H9 (cell line): ENCODE measurements around the gene NOP53. TPM values are rescaled to one million over a fixed set of nuclear protein-coding genes. Genes with fewer than 3 reads are reported as not detected.

Source experiments
- DNase-seq: peaks from one replicate; pipeline ENCODE4 v3.0.0-alpha.2; 2017
- H2AFZ ChIP-seq: one replicate; pipeline ENCODE4 v1.6.1; 2013; ENCODE audit warnings: mild to moderate bottlenecking, low read length, control low read depth, moderate library complexity
- H2AK5ac ChIP-seq: 2 replicates; pipeline ENCODE4 v1.6.1; 2013; ENCODE audit warnings: low read length, control low read depth, mixed read lengths; ENCODE audit not compliant: insufficient read length
- H2BK120ac ChIP-seq: one replicate; pipeline ENCODE4 v1.6.1; 2013; ENCODE audit warnings: low read depth, mild to moderate bottlenecking, low read length, control low read depth, inconsistent platforms; ENCODE audit not compliant: poor library complexity, severe bottlenecking
- H2BK12ac ChIP-seq: 2 replicates; pipeline ENCODE4 v1.6.1; 2013; ENCODE audit warnings: low read length, control low read depth, mixed read lengths, low read depth; ENCODE audit not compliant: insufficient read length
- H2BK15ac ChIP-seq: 2 replicates; pipeline ENCODE4 v1.6.1; 2013; ENCODE audit warnings: low read depth, low read length, control low read depth
- H2BK20ac ChIP-seq: one replicate; pipeline ENCODE4 v1.6.1; 2013; ENCODE audit warnings: low read depth, mild to moderate bottlenecking, low read length, control low read depth, inconsistent platforms; ENCODE audit not compliant: poor library complexity, severe bottlenecking
- H2BK5ac ChIP-seq: 2 replicates; pipeline ENCODE4 v1.6.1; 2013; ENCODE audit warnings: low read length, control low read depth, mixed read lengths; ENCODE audit not compliant: insufficient read length
- H3K14ac ChIP-seq: 2 replicates; pipeline ENCODE4 v1.6.1; 2013; ENCODE audit warnings: low read length, control low read depth; ENCODE audit not compliant: insufficient read depth
- H3K18ac ChIP-seq: 2 replicates; pipeline ENCODE4 v1.6.1; 2013; ENCODE audit warnings: low read depth, mild to moderate bottlenecking, mixed read lengths, low read length, control low read depth; ENCODE audit not compliant: insufficient read length
- H3K23ac ChIP-seq: 2 replicates; pipeline ENCODE4 v1.6.1; 2013; ENCODE audit warnings: low read length, control low read depth, mixed read lengths, low read depth; ENCODE audit not compliant: insufficient read length
- H3K23me2 ChIP-seq: 2 replicates; pipeline ENCODE4 v1.6.1; 2013; ENCODE audit warnings: low read depth, mild to moderate bottlenecking, mixed read lengths, low read length, control low read depth; ENCODE audit not compliant: insufficient read length, poor library complexity, severe bottlenecking
- H3K27ac ChIP-seq: 2 replicates; pipeline ENCODE4 v1.5.1; 2013; ENCODE audit warnings: low read length, control low read depth, mixed read lengths, low read depth; ENCODE audit not compliant: insufficient read length
- H3K27me3 ChIP-seq: 2 replicates; pipeline ENCODE4 v1.6.1; 2013; ENCODE audit warnings: low read length, control low read depth, inconsistent platforms; ENCODE audit not compliant: insufficient read depth
- H3K4ac ChIP-seq: 2 replicates; pipeline ENCODE4 v1.6.1; 2013; ENCODE audit warnings: low read depth, mild to moderate bottlenecking, control low read depth, inconsistent platforms, low read length, moderate library complexity
- H3K4me1 ChIP-seq: 2 replicates; pipeline ENCODE4 v1.6.1; 2013; ENCODE audit warnings: low read length, control low read depth, inconsistent platforms; ENCODE audit not compliant: insufficient read depth
- H3K4me2 ChIP-seq: 2 replicates; pipeline ENCODE4 v1.6.1; 2013; ENCODE audit warnings: low read length, control low read depth, mixed read lengths; ENCODE audit not compliant: insufficient read length, insufficient read depth
- H3K56ac ChIP-seq: 2 replicates; pipeline ENCODE4 v1.6.1; 2013; ENCODE audit warnings: low read depth, mild to moderate bottlenecking, mixed read lengths, low read length, control low read depth; ENCODE audit not compliant: insufficient read length
- H3K79me1 ChIP-seq: 2 replicates; pipeline ENCODE4 v1.6.1; 2013; ENCODE audit warnings: low read depth, mild to moderate bottlenecking, moderate library complexity, low read length, control low read depth, inconsistent platforms; ENCODE audit not compliant: insufficient read depth, poor library complexity, severe bottlenecking
- H3K79me2 ChIP-seq: 2 replicates; pipeline ENCODE4 v1.6.1; 2013; ENCODE audit warnings: low read length, control low read depth, inconsistent platforms; ENCODE audit not compliant: insufficient read depth
- H3K9ac ChIP-seq: 2 replicates; pipeline ENCODE4 v1.6.1; 2013; ENCODE audit warnings: low read length, control low read depth, mixed read lengths; ENCODE audit not compliant: insufficient read length; ENCODE audit errors: extremely low read depth
- H3K9me3 ChIP-seq: one replicate; pipeline ENCODE4 v1.6.1; 2013; ENCODE audit warnings: low read depth, low read length, inconsistent platforms; ENCODE audit not compliant: control insufficient read depth
- H3T11ph ChIP-seq: one replicate; pipeline ENCODE4 v1.6.1; 2013; ENCODE audit warnings: mild to moderate bottlenecking, low read length, control low read depth, inconsistent platforms
- H4K20me1 ChIP-seq: one replicate; pipeline ENCODE4 v1.6.1; 2013; ENCODE audit not compliant: control insufficient read depth, insufficient read length, insufficient read depth
- H4K5ac ChIP-seq: 2 replicates; pipeline ENCODE4 v1.6.1; 2013; ENCODE audit warnings: low read depth, mild to moderate bottlenecking, mixed read lengths, low read length, control low read depth; ENCODE audit not compliant: insufficient read length
- H4K8ac ChIP-seq: replicated peaks from 2 replicates; pipeline ENCODE4 v1.6.1; 2013; ENCODE audit warnings: low read length, control low read depth, mixed read lengths, low read depth; ENCODE audit not compliant: insufficient read length
- H4K91ac ChIP-seq: 2 replicates; pipeline ENCODE4 v1.6.1; 2013; ENCODE audit warnings: low read depth, mild to moderate bottlenecking, moderate library complexity, mixed read lengths, low read length, control low read depth; ENCODE audit not compliant: insufficient read length
- H3K27ac Mint-ChIP-seq, 3 experiments: 2 replicates in 2 of 3; 3 replicates in 1 of 3; pipeline ENCODE4 v1.8.0; 2020 to 2021; ENCODE audit warnings: mixed read lengths in 3 of 3, mild to moderate bottlenecking in 1 of 3, moderate library complexity in 1 of 3
- H3K27me3 Mint-ChIP-seq: 2 replicates; pipeline ENCODE4 v1.8.0; 2021; ENCODE audit warnings: low read depth, mild to moderate bottlenecking, moderate library complexity, mixed read lengths
- H3K36me3 Mint-ChIP-seq, 3 experiments: 2 replicates in 2 of 3; 3 replicates in 1 of 3; pipeline ENCODE4 v1.8.0; 2020 to 2021; ENCODE audit warnings: low read depth in 3 of 3, mixed read lengths in 3 of 3; ENCODE audit not compliant: insufficient read depth in 1 of 3
- H3K4me1 Mint-ChIP-seq, 2 experiments: 2 replicates each; pipeline ENCODE4 v1.8.0; 2020; ENCODE audit warnings: mixed read lengths in 2 of 2
- H3K4me3 Mint-ChIP-seq, 2 experiments: 2 replicates in 1 of 2; 3 replicates in 1 of 2; pipeline ENCODE4 v1.8.0; 2020 to 2021; ENCODE audit warnings: mild to moderate bottlenecking in 2 of 2, mixed read lengths in 2 of 2, moderate library complexity in 1 of 2
- H3K9me3 Mint-ChIP-seq, 2 experiments: 2 replicates in 1 of 2; 3 replicates in 1 of 2; pipeline ENCODE4 v1.8.0; 2020; ENCODE audit warnings: mild to moderate bottlenecking in 2 of 2, mixed read lengths in 2 of 2, moderate library complexity in 1 of 2
- CTCF ChIP-seq: fragments of 200-600 bp; sonication (generic); conservative IDR thresholded peaks from 3 replicates; pipeline ENCODE4 v1.8.0; 2021; ENCODE audit warnings: antibody characterized with exemption, mild to moderate bottlenecking
- WGBS: extraction: QIAGEN DNeasy Blood & Tissue Kit; methylation state at CpG from one replicate; pipeline ENCODE4 v1.1.7; 2013; ENCODE audit warnings: missing lambda C conversion rate, low lambda C conversion rate, mixed read lengths; ENCODE audit not compliant: insufficient read length; ENCODE audit errors: extremely low coverage; 5-methylcytosine and 5-hydroxymethylcytosine counted together
- total RNA-seq: library from RNA; stranded (reverse); gene quantifications from 2 replicates; pipeline ENCODE4 v1.2.1, GENCODE V29; 2021

Gene NOP53
- total RNA-seq, 1 experiment from 2014 or later, result 325 TPM

DNA sequence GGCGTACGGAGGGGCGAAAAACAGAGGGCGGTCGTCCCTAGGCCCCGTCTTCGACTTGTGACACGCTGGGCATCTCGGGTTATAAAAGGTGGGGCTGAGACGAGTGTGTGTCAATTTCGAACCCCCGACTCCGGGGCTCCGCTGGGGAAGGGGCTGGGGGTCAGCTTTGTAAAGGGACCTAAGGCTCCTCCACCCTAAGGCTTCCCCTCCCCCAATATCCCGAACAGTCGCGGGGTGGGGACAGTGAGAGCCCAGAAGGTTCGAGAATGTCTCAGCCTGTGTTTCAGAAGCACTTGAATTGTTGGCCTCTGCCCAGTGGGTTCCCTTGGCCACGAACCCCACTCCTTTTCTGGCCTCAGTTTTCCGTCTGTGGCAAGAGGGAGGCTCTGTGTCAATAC lies 33.6 kb downstream of the NOP53 start:
- Histone ChIP-seq H3K9ac (peak overlapping the region; percentile 90), H3K9me3 (no peaks in the 10 kb centered on the region), H3K4me1 (peaks cover 6% of the 10 kb centered on the region; the same call in 1 of the 2 replicates), H2BK12ac (no peak overlapping the region), H2AK5ac (peak overlapping the region; percentile 27), H3K4ac (no peak overlapping the region), H3K79me1 (peaks cover 8% of the 10 kb centered on the region), H3K18ac (peak overlapping the region; percentile 72), H3K23me2 (peaks cover 8% of the 10 kb centered on the region), H3K4me2 (peak overlapping the region; percentile 100), H2AFZ (no peak overlapping the region), H3K27ac (no peak overlapping the region), H4K20me1 (peaks cover 5% of the 10 kb centered on the region), H2BK5ac (no peak overlapping the region), H3K79me2 (peaks cover 8% of the 10 kb centered on the region; the same call in 1 of the 2 replicates), H3K27me3 (no peaks in the 10 kb centered on the region), H2BK15ac (no peak overlapping the region), H4K91ac (no peak overlapping the region), H3K56ac (no peak overlapping the region), H3K23ac (no peak overlapping the region), H2BK120ac (no peak overlapping the region), H3K14ac (peak overlapping the region; percentile 100), H3T11ph (no peak overlapping the region), H2BK20ac (no peak overlapping the region), H4K8ac (no peak overlapping the region), H4K5ac (no peak overlapping the region)
- H3K27ac Mint-ChIP-seq, result peak overlapping the region in 2 of 3 experiments; percentile 57 to 96; a peak in 3 of 7 replicates
- peaks cover 9 to 26% of the 10 kb centered on the region in 2 experiments for H3K4me1 Mint-ChIP-seq
- peak overlapping the region; percentile 92 to 97 for H3K4me3 Mint-ChIP-seq
- TF ChIP-seq CTCF, result no peak
- no peaks in the 10 kb centered on the region for H3K27me3 Mint-ChIP-seq
- no peaks in the 10 kb centered on the region for H3K9me3 Mint-ChIP-seq
- WGBS, result no CpG with 5 or more reads among the region's 20 CpGs
- no peak for DNase-seq
- H3K36me3 Mint-ChIP-seq, result peaks cover 27 to 40% (median 39%) of the 10 kb centered on the region in 3 experiments; a peak in 6 of 7 replicates
